ENCODE data around the gene SAP30BP.

The SAP30BP gene

GRCh38 chr17:75755990-75756389 lies 88.9 kb downstream of the SAP30BP start:
- no peak for TF ChIP-seq CTCF (IDR thresholded peaks at IDR 0.05; ENCODE audit: borderline replicate concordance, insufficient read depth, low read depth, low read length)
- H3K4me3 ChIP-seq (ENCODE audit: low read depth, low read length), result no peak overlapping the region

DNA sequence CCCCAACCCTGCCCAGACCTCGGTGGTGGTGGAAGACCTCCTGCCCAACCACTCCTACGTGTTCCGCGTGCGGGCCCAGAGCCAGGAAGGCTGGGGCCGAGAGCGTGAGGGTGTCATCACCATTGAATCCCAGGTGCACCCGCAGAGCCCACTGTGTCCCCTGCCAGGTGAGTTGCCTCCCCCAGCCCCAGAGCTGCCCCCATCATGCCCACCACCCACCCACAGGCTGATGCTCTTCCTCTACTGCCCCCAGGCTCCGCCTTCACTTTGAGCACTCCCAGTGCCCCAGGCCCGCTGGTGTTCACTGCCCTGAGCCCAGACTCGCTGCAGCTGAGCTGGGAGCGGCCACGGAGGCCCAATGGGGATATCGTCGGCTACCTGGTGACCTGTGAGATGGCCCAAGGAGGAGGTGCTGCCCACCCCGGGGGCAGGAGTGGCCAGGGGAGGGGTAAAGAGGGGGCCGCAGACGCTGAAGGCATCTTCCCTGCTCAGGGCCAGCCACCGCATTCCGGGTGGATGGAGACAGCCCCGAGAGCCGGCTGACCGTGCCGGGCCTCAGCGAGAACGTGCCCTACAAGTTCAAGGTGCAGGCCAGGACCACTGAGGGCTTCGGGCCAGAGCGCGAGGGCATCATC lies 89.4 kb downstream of the SAP30BP start:
- H3K4me3 ChIP-seq (ENCODE audit: low read depth, low read length), result no peak overlapping the region
- TF ChIP-seq CTCF (IDR thresholded peaks at IDR 0.05; ENCODE audit: borderline replicate concordance, insufficient read depth, low read depth, low read length), result no peak

- no peak for TF ChIP-seq CTCF (IDR thresholded peaks at IDR 0.05; ENCODE audit: borderline replicate concordance, insufficient read depth, low read depth, low read length)
- no peak overlapping the region for H3K4me3 ChIP-seq (ENCODE audit: low read depth, low read length)
Observed at GRCh38 chr17:75757086-75757681, 90.0 kb downstream of the SAP30BP start.

All from GM12875 (cell line).